Fibroblast of skin of right biceps (primary cell): ENCODE results near the gene ANKRD37.

Source experiments
- DNase-seq: peaks from one replicate; pipeline ENCODE4 v3.0.0-alpha.2; 2013

The ANKRD37 gene

GRCh38 chr4:185425647-185426352, 29.2 kb downstream of the ANKRD37 start, which contains the start of gene UFSP2:
Gene UFSP2 (minus strand): TSS chr4:185425964. CDS start chr4:185425868, 96 bp downstream.
- peak; percentile 90 for DNase-seq

DNA sequence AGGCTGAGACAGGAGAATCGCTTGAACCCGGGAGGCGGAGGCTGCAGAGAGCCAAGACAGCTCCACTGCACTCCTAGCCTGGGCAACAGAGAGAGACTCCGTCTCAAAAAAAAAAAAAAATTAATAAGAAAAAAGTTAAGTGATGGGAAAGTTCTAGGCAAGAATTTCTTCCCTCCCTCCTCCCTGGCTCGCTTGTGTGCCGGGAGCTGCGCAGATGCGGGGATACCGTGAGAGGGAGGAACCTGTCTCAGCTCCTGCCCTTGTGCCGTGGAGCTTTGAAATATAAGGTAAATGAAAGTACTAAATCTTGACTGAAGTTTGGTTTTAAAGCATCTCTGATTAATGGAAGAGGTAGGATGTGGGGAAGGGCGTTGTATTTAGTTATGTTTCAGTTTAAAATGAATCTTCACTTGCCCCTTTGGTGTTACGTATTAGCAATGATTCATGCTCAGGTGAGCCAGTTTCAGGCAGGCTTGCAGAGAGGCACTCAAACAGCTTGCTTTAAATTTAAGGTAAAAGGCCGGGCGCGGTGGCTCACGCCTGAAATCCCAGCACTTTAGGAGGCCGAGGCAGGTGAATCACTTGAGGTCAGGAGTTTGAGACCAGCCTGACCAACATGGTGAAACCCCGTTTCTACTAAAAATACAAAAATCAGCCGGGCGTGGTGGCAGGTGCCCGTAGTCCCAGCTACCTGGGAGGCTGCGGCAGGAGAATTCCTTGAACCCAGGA, 30.5 kb downstream of the ANKRD37 start:
- no peak for DNase-seq

DNA sequence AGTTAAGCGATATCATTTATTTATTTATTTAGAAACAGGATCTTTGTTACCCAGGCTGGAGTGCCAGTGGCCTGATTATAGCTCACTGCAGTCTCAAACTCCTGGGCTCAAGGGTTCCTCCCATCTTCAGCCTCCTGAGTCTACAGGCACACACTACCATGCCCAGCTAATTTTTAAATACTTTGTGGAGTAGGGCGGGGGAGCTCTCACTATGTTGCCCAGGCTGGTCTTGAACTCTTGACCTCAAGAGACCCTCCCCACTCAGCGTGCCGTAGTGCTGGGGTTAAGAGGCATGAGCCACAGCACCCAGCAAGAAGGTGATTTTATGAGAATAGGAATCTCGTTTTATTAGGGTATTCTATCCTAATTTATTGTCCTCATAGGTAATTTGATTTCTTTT, 33.0 kb downstream of the ANKRD37 start:
- DNase-seq: no peak

DNA sequence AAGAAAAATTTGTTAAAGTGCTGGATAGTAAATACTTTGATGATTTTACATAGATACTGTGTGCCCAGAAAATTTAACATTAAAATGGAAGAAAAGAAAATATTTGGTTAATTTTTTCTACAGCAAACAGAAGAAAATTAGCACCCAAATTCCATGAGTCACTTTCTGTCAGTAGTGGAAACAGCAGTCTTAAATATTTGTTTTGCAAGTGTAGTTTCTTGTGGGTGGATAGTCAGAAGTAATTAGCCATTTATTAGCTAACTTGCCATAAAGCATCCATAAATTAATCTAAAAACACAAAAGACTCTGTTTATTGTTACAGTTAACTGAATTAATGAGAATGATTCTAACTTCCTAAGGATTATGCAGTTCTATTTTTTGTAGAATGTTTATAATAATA, 38.8 kb downstream of the ANKRD37 start:
- no peak for DNase-seq

DNA sequence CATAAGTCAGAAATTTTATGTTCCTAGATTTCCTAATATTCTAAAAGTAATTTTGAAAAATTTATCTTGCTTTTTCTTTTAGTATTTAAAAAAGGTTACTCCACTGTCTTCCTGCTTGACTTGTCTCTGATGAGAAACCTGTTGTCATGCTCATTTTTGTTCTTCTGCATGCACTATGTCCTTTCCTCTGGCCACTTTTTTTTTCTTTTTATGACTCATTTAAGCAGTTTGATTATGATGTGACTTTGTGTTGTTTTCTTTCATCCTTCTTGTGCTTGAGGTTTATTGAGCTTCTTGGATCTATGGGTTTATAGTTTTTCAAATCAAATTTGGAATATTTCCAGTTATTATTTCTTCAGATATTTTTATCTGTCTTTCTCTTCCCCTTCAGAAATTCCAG, 41.2 kb downstream of the ANKRD37 start:
- no peak for DNase-seq

DNA sequence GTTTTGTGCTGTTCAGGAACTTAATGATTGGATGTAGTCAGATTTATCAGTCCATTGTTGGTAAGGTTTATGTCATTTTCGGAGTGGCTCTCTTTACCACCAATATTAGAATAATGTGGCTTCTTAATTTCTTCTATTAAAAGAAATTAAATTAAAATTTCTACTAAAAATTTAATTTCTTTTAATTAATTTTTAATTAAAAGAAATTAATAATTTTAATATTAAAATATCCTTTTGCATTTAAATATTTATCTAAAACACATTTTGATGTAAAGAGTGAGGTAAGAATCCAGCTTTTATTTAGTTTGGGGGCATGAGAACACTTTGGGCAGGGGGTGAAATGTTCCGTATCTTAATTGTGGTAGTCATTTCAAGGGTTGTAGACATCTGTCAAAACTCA, 44.8 kb downstream of the ANKRD37 start:
- no peak for DNase-seq

DNA sequence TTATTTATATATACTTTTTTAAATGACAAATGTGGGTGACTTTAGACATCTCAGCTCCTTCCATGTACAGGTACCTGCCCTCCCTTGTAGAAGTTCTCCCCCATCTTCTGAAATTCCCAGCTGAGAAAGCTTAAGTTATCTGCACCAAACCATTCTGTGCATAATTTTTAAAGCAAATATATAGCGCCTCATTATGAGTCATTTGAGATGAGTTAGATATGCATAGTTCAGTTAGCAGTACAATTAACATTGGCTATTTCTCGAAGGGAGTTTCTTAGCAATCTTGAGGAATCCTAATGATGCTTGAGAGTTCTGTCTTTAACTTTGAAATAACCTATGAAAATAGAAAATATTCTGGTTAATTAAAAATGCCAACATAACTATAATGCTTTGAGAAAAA, 48.6 kb downstream of the ANKRD37 start:
- DNase-seq: no peak
